ENCODE data around the gene NACC2. TPM values are rescaled to one million over a fixed set of nuclear protein-coding genes. Genes with fewer than 3 reads are reported as not detected.
A peak's percentile ranks its signal among the peaks of the same experiment; 100 is the strongest.

NACC2 gene
- total RNA-seq, 1 donor from 2014 or later = 3.9 TPM

DNA sequence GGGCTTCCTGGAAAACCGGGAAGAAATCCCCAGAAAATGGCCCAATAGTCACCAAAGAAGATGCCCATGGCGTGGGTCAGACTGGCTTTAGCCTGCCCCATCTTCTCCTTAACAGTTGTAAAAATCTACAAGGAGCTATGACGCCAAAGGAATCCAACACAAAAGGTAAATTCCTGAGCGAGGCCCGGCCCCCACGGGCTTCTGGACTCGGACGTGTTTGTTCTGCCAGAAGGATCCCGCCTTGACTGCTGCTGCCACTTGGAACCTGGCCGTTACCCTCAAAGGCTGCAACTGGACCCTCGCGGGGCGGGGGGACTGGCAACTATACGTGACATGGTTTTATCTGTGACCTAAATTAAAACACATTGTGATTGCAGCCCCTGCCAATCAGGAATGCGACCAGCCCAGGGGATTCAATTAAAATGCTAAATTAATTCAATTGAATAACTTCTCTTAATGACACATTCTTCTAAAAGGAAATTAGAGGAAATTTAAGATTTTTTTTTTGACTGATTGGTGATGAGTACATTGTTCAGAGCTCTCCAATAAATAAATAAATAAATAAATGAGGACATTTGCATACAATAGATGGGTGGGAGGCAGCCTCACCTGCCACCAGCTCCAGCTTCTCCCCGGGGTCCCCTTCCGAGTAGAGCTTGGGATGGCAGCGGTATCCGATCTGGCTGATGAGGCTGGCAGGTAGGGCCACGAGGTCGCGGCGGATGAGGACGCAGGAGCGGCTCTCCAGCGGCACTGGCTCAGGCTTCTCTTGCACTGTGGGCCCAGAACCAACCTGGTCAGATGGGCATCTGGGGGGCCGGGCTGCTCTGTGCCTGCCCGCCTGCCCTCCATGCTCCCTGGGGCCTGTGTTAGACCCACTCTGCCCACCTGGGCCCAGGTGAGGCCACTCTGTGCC lies 79.2 kb downstream of the NACC2 start:
- Mint-ChIP-seq H3K27ac (ENCODE audit: unreplicated experiment) (no peak overlapping the region), H3K27me3 (ENCODE audit: unreplicated experiment) (peaks cover 9% of the 10 kb centered on the region), H3K4me3 (ENCODE audit: unreplicated experiment) (no peak overlapping the region), H3K9me3 (ENCODE audit: unreplicated experiment) (peaks cover 1% of the 10 kb centered on the region), H3K4me1 (ENCODE audit: low read depth, unreplicated experiment) (peaks cover 10% of the 10 kb centered on the region), H3K36me3 (ENCODE audit: unreplicated experiment) (no peaks in the 10 kb centered on the region)
- TF ChIP-seq, protein P1, sequence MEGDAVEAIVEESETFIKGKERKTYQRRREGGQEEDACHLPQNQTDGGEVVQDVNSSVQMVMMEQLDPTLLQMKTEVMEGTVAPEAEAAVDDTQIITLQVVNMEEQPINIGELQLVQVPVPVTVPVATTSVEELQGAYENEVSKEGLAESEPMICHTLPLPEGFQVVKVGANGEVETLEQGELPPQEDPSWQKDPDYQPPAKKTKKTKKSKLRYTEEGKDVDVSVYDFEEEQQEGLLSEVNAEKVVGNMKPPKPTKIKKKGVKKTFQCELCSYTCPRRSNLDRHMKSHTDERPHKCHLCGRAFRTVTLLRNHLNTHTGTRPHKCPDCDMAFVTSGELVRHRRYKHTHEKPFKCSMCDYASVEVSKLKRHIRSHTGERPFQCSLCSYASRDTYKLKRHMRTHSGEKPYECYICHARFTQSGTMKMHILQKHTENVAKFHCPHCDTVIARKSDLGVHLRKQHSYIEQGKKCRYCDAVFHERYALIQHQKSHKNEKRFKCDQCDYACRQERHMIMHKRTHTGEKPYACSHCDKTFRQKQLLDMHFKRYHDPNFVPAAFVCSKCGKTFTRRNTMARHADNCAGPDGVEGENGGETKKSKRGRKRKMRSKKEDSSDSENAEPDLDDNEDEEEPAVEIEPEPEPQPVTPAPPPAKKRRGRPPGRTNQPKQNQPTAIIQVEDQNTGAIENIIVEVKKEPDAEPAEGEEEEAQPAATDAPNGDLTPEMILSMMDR (IDR thresholded peaks at IDR 0.05; ENCODE audit: partially characterized antibody, unreplicated experiment) = no peak
- DNase-seq = no peak

DNA sequence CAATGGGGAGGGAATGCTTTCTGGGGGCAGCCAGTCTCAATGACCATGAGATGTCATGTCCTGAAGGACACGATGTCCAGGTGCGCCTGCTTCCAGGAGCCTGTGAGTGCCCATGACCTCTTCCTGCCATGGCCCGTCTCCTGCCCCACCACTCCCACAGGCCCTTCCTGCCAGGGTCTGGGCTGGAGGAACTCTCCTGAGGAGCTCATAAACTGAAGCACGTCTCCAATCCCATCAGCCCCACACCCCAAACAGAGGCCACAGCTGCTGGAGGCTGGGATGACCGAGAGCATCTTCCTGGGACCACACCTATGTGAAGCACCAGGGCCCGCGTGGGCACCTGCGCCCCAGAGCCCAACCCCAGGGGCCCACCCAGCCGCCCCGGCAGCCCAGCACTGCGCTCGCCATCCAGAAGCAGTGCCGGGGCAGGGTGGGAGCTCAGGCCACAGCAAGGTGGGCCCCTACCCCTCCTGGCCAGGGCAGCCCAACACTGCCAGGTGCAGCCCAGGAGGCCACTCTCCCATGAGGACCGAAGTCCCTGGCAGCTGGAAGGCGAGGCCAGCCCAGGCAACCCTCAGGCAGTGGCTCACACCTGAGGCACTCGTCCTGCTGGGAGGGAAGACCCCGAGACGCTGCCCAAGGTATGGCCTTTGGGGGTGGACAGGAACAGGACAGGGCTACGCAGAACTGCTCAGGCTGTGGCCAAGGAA lies 80.0 kb downstream of the NACC2 start:
- H3K27me3 Mint-ChIP-seq (ENCODE audit: unreplicated experiment) = peaks cover 4% of the 10 kb centered on the region
- no peaks in the 10 kb centered on the region for H3K36me3 Mint-ChIP-seq (ENCODE audit: unreplicated experiment)
- H3K4me3 Mint-ChIP-seq (ENCODE audit: unreplicated experiment) = no peak overlapping the region
- peak; percentile 12 for DNase-seq
- H3K9me3 Mint-ChIP-seq (ENCODE audit: unreplicated experiment) = peaks cover 2% of the 10 kb centered on the region
- H3K4me1 Mint-ChIP-seq (ENCODE audit: low read depth, unreplicated experiment) = peaks cover 10% of the 10 kb centered on the region
- TF ChIP-seq, protein P1 (IDR thresholded peaks at IDR 0.05; ENCODE audit: partially characterized antibody, unreplicated experiment) = no peak
- H3K27ac Mint-ChIP-seq (ENCODE audit: unreplicated experiment) = no peak overlapping the region

DNA sequence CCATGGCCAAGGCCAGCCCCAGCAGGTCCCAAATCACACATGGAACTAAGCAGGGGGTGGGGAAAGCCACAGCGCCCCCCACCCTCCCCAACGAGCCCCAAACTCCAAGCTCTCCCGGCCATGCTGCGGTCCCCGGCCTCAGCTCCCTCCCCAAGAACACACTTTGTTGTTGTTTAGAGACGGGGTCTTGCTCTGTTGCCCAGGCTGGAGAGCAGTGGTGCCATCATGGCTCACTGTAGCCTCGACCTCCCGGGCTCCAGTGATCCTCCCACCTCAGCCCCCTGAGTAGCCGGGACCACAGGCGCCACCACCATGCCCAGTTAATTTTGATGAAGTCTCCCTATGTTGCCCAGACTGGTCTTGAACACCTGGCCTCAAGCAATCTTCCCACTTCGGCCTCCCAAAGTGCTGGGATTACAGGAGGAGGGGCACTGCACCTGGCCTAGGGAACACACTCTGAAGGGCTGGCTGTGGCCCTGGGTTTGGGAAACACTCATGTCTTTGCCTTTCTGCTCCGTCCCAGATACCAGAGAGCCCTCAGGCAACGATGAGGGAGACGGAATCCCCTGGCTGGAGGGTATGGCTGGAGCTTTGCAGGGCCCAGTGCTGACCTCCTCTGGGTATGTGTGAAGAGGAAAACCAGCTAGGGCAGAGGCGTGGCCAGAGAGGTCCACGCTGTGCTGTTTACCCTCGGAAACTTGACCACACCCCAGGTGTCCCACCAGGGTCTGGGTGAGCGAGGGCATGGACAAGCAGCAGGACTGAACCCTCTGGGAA lies 80.8 kb downstream of the NACC2 start:
- TF ChIP-seq, protein P1 (IDR thresholded peaks at IDR 0.05; ENCODE audit: partially characterized antibody, unreplicated experiment) = no peak
- H3K27me3 Mint-ChIP-seq (ENCODE audit: unreplicated experiment) = peaks cover 4% of the 10 kb centered on the region
- no peaks in the 10 kb centered on the region for H3K36me3 Mint-ChIP-seq (ENCODE audit: unreplicated experiment)
- no peak overlapping the region for H3K4me3 Mint-ChIP-seq (ENCODE audit: unreplicated experiment)
- H3K4me1 Mint-ChIP-seq (ENCODE audit: low read depth, unreplicated experiment) = peaks cover 10% of the 10 kb centered on the region
- no peak for DNase-seq
- H3K27ac Mint-ChIP-seq (ENCODE audit: unreplicated experiment) = no peak overlapping the region
- peaks cover 2% of the 10 kb centered on the region for H3K9me3 Mint-ChIP-seq (ENCODE audit: unreplicated experiment)

DNA sequence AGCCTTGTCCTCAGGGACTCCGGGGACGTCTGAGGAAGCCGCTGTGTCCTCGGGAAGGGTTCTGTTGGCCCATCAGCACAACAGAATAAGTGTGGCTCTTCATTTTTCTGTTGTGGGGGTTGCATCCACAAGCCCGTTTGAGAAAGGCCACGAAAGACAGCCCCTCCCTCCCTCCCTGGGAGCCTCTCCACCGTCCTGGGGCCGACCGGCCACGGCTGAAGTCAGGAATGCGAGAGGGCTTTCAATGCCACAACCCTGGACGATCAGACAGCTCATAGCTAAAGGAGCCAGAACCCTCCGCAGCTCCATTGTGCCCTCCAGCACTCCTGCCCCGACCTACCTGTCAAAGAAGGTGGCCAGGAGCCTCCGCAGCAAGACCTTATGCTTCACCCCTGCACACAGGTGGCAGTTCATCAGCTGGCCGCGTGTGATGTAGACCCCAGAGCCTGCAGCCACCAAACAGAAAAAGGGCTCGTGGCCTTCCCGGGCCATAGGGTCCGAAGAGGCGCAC lies 81.5 kb downstream of the NACC2 start:
- Mint-ChIP-seq H3K27ac (ENCODE audit: unreplicated experiment) (no peak overlapping the region), H3K4me1 (ENCODE audit: low read depth, unreplicated experiment) (peaks cover 10% of the 10 kb centered on the region), H3K36me3 (ENCODE audit: unreplicated experiment) (no peaks in the 10 kb centered on the region), H3K4me3 (ENCODE audit: unreplicated experiment) (no peak overlapping the region), H3K9me3 (ENCODE audit: unreplicated experiment) (peaks cover 2% of the 10 kb centered on the region), H3K27me3 (ENCODE audit: unreplicated experiment) (peaks cover 2% of the 10 kb centered on the region)
- TF ChIP-seq, protein P1 (IDR thresholded peaks at IDR 0.05; ENCODE audit: partially characterized antibody, unreplicated experiment) = no peak
- peak; percentile 10 for DNase-seq
